LNCAP (cell line): ENCODE results near the gene RUVBL2.

Source experiments
- CTCF ChIP-seq: fragments of 450-650 bp; IDR thresholded peaks from 2 replicates; pipeline ENCODE4 v1.5.1; 2017; ENCODE audit warnings: mild to moderate bottlenecking

The RUVBL2 gene

GRCh38 chr19:49009828-49010227 lies 16.1 kb downstream of the RUVBL2 start:
- no peak for TF ChIP-seq CTCF

GRCh38 chr19:49010453-49010852 lies 16.8 kb downstream of the RUVBL2 start:
- no peak for TF ChIP-seq CTCF

- TF ChIP-seq CTCF = no peak
Measured at GRCh38 chr19:49011194-49011593, 17.5 kb downstream of the RUVBL2 start.

GRCh38 chr19:49014123-49014869 lies 20.6 kb downstream of the RUVBL2 start:
- TF ChIP-seq CTCF = no peak

DNA sequence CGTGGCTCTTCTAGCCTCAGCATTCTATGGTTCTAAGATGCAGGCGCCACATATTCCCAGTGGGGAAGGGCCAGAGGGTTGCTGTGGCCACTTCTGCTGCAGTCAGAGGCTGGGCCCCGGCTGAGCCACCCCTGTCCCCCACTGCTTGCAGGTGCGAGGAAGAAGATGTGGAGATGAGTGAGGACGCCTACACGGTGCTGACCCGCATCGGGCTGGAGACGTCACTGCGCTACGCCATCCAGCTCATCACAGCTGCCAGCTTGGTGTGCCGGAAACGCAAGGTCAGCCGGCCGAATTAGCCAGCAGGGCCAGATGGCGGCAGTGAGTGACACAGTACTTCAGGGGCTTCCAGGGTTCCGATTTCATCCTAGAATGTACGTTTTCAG lies 21.2 kb downstream of the RUVBL2 start:
- no peak for TF ChIP-seq CTCF

GRCh38 chr19:49016067-49016839 lies 22.6 kb downstream of the RUVBL2 start:
- TF ChIP-seq CTCF = no peak

DNA sequence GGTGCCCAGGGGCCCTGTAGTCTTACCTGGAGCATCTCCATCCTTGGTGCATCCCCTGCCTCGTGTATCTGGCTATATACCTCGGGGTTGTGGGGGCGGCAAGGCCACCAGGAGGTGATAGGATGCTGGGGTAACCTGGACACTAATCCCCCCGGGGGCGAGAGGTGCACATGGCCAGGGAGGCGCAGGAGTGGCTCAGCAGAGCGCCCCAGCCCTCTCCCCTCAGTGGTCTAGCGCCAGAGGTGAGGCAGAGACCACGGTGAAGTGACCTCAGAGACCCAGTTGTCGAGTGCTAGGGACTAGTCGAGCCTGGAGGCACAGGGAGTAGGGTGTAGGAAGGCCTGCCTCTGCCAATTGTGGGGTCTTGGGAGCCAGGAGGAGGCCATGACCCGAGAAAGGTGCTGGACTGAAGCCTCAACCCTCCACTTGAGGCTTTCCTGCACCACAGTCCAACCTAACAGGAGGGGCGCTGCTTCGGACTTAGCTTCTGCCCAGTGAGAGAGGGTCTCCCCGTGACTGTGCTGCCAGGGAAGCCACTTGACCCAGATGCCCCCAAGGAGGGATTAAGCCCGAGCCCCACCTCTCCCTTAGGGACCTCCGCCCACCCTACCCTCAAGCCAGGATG lies 23.5 kb downstream of the RUVBL2 start, which contains the start of gene LHB:
TSS of gene LHB (minus strand) at position 51 of the 625 bp plus-strand sequence. CDS start at position 41, 10 bp downstream.
- no peak for TF ChIP-seq CTCF
